GM08714 (cell line): ENCODE results near the gene ENO1.
"Not testable (repeated sequence)": the region's sequence is repeated elsewhere in the genome, so short reads cannot be mapped to it uniquely, and the experiment has no call there.

Source experiments
- H3K4me3 ChIP-seq: fragments of 200-500 bp; sonication (Bioruptor generic); 2 replicates; pipeline ENCODE4 v1.5.1; 2014; ENCODE audit warnings: mild to moderate bottlenecking, low read length, inconsistent platforms
- ZNF274 ChIP-seq: IDR thresholded peaks from 2 replicates; pipeline ENCODE4 v1.6.1; 2012; ENCODE audit warnings: mild to moderate bottlenecking, low read depth, low read length

The ENO1 gene

GRCh38 chr1:8851060-8851459, 27.4 kb downstream of the ENO1 start:
- no peak overlapping the region for H3K4me3 ChIP-seq
- TF ChIP-seq ZNF274, result no peak

DNA sequence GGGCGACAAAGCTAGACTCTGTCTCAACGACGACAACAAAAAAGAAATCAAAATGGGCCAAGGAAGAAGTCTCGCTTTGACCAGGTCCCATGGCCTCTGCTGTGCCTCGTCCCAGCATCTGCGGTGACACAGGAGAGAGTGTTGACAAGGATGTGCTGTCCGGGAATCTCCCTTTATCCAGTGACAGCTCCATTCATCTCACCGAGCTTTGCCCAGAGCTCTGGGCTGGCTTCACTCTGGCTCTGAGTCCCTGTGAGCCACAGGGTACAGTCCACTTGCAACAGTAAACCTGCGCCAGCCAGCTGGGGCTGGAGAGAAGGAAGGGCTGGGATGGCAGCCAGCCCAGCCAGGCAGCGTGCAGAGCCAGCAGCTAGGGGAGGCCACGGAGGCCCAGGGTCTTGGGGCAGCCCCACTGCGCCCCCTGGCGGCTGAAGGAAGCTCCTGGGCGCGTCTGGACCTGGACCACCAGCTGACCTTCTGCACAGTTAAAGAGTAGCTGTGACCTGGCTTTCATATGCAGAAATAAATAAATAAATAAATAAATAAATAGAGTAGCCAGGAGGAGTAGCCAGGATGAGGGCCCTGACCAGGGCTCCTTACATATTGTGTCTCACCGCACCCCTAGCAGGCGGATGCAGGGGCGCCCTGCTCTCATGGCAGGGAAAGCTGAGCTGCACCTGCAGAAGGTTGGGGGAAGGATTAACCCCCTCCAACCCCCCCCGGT, 29.7 kb downstream of the ENO1 start:
- no peak for TF ChIP-seq ZNF274
- H3K4me3 ChIP-seq, result no peak overlapping the region

- H3K4me3 ChIP-seq, result no peak overlapping the region
- TF ChIP-seq ZNF274, result no peak
Observed at GRCh38 chr1:8847990-8848389, 30.5 kb downstream of the ENO1 start.

GRCh38 chr1:8846263-8846662, 32.2 kb downstream of the ENO1 start:
- TF ChIP-seq ZNF274, result no peak
- no peak overlapping the region for H3K4me3 ChIP-seq

DNA sequence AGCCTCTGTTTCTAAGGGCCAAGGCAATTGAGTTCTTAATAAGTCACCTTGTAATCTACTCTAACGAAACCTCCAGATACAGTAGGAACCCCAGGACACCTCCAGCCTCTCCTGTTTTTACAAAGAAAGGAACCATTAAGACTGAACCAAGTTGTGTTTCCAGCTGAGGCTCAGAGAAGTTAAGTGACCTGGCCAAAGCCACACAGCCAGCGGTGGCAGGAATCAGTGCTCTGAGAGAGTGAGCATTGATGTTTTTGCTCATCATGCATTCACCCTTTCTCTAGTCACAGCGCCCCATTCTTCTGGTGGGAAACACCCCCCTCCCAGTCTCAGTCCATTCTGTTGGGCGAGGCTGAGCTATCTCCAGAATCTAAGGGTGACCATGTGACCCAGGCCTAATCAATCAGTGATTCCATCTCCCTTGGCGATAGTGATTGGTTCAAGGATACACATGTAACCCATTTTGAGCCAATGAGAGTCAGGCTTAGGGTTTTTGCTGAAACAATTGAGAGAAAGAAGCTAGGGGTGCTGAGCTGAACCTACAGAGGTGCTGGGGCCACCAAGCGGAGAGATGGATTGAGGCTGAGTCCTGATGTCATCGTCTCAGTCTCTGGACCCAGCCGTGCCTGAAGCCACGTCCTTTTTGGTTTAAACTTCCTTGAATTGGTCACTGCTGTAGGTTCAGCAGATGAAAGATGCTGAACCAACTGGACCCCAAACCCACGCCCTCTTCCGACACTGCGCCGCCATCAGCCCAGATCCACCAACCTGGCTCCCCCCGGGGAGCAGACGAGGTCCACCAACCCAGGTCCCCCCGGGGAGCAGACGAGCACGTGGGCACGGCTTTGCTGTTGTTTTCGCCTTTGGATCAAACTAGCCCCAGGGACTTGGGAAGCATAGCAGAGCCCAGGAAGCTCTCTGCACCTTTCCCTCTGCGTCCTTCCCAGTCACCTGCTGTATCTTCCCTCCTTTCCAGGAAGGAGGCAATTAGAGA, 33.1 kb downstream of the ENO1 start:
- no peak for TF ChIP-seq ZNF274
- H3K4me3 ChIP-seq, result no peak overlapping the region

DNA sequence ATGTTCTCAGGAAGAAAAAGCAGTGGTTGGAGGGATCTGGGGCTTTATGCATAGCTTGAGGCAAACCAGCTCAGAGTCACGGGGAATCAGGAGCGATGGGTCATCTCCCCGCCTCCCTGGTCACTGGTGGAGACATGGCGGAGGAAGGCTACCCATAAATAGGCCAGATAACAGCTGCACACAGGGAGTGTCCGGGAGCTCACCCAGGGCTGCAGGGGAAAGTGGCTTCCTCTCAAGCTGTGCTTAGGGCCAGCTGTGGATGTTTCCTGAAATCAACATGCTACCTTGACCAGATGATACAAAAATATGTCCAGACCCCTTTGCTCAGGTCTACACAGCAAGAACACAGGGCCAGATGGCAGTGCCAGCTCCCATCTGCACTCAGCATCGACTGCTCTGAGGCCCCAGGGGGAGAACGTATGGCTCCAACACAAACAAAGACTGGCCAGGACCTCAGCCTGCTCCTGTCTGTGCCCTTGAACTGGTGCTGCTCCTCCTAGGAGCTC, 33.9 kb downstream of the ENO1 start:
- no peak overlapping the region for H3K4me3 ChIP-seq
- TF ChIP-seq ZNF274, result no peak

DNA sequence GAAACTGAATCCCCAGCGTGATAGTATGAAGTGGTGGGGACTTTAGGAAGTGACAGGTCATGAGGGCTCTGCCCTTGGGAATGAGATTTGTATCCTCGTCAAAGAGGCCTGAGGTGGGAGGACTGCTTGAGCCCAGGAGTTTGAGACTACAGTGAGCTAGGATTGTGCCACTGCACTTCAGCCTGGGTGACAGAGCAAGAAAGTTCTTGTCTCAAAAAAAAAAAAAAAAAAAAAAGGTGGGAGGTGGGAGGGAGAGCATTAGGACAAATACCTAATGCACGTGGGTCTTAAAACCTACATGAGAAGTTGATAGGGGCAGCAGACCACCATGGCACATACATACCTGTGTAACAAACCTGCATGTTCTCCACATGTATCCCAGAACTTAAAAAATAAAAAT, 37.1 kb downstream of the ENO1 start:
- TF ChIP-seq ZNF274, result no peak
- H3K4me3 ChIP-seq, result no peak overlapping the region

DNA sequence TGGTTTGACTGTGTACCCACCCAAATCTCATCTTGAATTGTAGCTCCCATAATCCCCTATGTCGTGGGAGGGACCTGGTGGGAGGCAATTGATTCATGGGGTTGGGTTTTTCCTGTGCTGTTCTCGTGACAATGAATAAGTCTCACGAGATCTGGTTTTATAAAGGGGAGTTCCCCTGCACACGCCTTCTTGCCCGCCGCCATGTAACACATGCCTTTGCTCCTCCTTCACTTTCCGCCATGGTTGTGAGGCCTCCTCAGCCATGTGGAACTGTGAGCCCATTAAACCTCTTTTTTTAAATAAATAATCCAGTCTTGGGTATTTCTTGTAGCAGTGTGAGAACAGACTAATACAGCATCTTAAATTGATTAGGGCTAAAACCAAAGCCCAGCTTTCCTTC, 38.5 kb downstream of the ENO1 start:
- no peak for TF ChIP-seq ZNF274
- H3K4me3 ChIP-seq, result no peak overlapping the region

- no peak overlapping the region for H3K4me3 ChIP-seq
- no peak for TF ChIP-seq ZNF274
Observed at GRCh38 chr1:8835941-8836643, 42.4 kb downstream of the ENO1 start.

GRCh38 chr1:8831340-8831739, 47.1 kb downstream of the ENO1 start:
- no peak for TF ChIP-seq ZNF274
- no peak overlapping the region for H3K4me3 ChIP-seq

DNA sequence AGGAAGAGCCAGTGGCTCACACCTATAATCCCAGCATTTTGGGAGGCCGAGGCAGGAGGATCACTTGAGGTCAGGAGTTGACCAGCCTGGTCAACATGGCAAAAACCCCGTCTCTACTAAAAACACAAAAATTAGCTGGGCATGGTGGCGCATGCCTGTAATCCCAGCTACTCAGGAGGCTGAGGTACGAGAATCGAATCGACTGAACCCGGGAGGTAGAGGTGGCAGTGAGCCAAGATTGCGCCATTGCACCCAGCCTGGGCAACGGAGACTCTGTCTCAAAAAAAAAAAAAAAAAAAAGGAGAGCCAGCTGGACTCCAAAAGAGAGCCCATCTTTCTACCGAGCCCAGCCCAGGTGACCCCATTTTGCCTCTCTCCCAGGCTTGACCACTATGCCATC, 47.8 kb downstream of the ENO1 start:
- H3K4me3 ChIP-seq, result not testable (repeated sequence)

- TF ChIP-seq ZNF274, result no peak
- H3K4me3 ChIP-seq, result no peak overlapping the region
Observed at GRCh38 chr1:8825985-8826481, 52.5 kb downstream of the ENO1 start.

DNA sequence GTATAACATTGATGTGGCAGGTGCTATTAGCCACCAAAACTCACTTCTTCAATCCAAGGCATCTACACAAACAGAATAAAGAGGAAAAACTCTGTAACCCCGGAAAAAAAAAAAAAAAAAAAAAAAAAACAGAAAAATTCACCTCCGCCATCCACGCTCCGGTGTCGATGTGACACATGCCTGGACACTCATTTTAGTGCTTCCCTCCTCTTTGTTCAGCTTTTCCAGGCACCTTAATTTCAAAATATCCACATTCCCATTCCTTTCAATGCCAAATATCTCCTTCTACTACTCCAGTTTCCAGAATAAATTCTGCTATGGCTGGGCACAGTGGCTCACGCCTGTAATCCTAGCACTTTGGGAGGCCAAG, 55.2 kb downstream of the ENO1 start:
- no peak overlapping the region for H3K4me3 ChIP-seq
- TF ChIP-seq ZNF274, result no peak
